SJCRH30 (cell line): ENCODE measurements around the gene FRAS1. TPM values are rescaled to one million over a fixed set of nuclear protein-coding genes. Genes with fewer than 3 reads are reported as not detected.
"Not testable (repeated sequence)": the region's sequence is repeated elsewhere in the genome, so short reads cannot be mapped to it uniquely, and the experiment has no call there.

Experiments
- DNase-seq, 2 experiments: peaks; one replicate each; pipeline ENCODE4 v3.0.0-alpha.2; 2015 to 2020
- H3K27ac ChIP-seq: fragments of 250-450 bp; sonication (Bioruptor Pico); 2 replicates; pipeline ENCODE4 v1.5.1; 2020; ENCODE audit warnings: mild to moderate bottlenecking, moderate library complexity
- H3K27me3 ChIP-seq: fragments of 250-450 bp; sonication (Bioruptor Pico); 2 replicates; pipeline ENCODE4 v1.5.1; 2020; ENCODE audit warnings: mild to moderate bottlenecking, moderate library complexity
- H3K36me3 ChIP-seq: fragments of 250-450 bp; sonication (Bioruptor Pico); 2 replicates; pipeline ENCODE4 v1.5.1; 2020; ENCODE audit warnings: mild to moderate bottlenecking, moderate library complexity
- H3K4me1 ChIP-seq: fragments of 250-450 bp; sonication (Bioruptor Pico); 2 replicates; pipeline ENCODE4 v1.5.1; 2020; ENCODE audit warnings: mild to moderate bottlenecking, moderate library complexity
- H3K4me3 ChIP-seq: fragments of 250-450 bp; sonication (Bioruptor Pico); 2 replicates; pipeline ENCODE4 v1.5.1; 2020; ENCODE audit warnings: mild to moderate bottlenecking, moderate library complexity
- H3K9me3 ChIP-seq: fragments of 250-450 bp; sonication (Bioruptor Pico); replicated peaks from 2 replicates; pipeline ENCODE4 v1.5.1; 2020; ENCODE audit warnings: mild to moderate bottlenecking, moderate library complexity
- total RNA-seq: library from RNA; depleted of rRNA; stranded (reverse); fragments of >200 nt; shearing (Covaris generic); gene quantifications from 2 replicates; pipeline ENCODE4 v1.2.3, GENCODE V29; 2014

The FRAS1 gene
- total RNA-seq, 1 experiment from 2014 or later, result 32.8 TPM

GRCh38 chr4:78432896-78433295 lies 375.8 kb downstream of the FRAS1 start:
- Histone ChIP-seq H3K27ac (no peak overlapping the region), H3K4me3 (no peak overlapping the region), H3K4me1 (no peaks in the 10 kb centered on the region), H3K9me3 (no peaks in the 10 kb centered on the region), H3K27me3 (no peaks in the 10 kb centered on the region), H3K36me3 (peaks cover 11% of the 10 kb centered on the region)
- DNase-seq, result no peak

DNA sequence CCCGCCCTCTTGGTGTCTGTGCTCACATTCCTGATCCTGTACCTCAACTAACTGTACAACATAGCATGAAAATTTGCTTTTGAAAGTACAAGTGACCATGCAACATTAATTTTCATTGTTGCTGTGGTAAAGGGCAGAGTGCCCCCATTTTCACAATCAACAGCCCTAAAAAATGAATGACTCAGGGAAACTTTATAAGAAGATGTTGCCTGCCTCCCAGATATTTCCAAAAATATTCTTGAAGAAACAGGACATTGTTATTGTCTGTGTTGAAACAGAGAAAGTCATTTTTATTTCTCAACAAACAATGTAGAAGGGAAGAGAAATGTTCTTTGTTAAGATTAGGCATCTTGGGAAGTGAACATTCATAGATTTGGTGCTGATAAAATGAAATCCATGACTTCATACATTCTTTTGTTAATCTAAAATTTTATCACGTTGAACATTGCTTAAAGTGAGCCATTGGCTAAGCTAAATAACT lies 380.5 kb downstream of the FRAS1 start:
- DNase-seq, result no peak
- no peaks in the 10 kb centered on the region for H3K4me1 ChIP-seq
- peaks cover 20% of the 10 kb centered on the region for H3K36me3 ChIP-seq

GRCh38 chr4:78439328-78439727 lies 382.2 kb downstream of the FRAS1 start:
- Histone ChIP-seq H3K9me3 (no peaks in the 10 kb centered on the region), H3K36me3 (peaks cover 22% of the 10 kb centered on the region), H3K27ac (no peak overlapping the region), H3K27me3 (no peaks in the 10 kb centered on the region), H3K4me1 (no peaks in the 10 kb centered on the region), H3K4me3 (no peak overlapping the region)
- DNase-seq, result no peak

More for the DNA sequence above, 380.5 kb downstream of the FRAS1 start:
- H3K27me3 ChIP-seq, result no peaks in the 10 kb centered on the region
- no peak overlapping the region for H3K27ac ChIP-seq
- H3K4me3 ChIP-seq, result no peak overlapping the region
- H3K9me3 ChIP-seq, result no peaks in the 10 kb centered on the region

GRCh38 chr4:78441756-78442155 lies 384.6 kb downstream of the FRAS1 start:
- no peaks in the 10 kb centered on the region for H3K9me3 ChIP-seq
- DNase-seq, result no peak
- no peak overlapping the region for H3K27ac ChIP-seq
- H3K36me3 ChIP-seq, result peaks cover 22% of the 10 kb centered on the region
- H3K4me1 ChIP-seq, result no peaks in the 10 kb centered on the region
- no peak overlapping the region for H3K4me3 ChIP-seq
- H3K27me3 ChIP-seq, result no peaks in the 10 kb centered on the region

- Histone ChIP-seq H3K9me3 (no peaks in the 10 kb centered on the region), H3K27me3 (no peaks in the 10 kb centered on the region), H3K4me1 (no peaks in the 10 kb centered on the region), H3K4me3 (no peak overlapping the region), H3K27ac (no peak overlapping the region), H3K36me3 (peaks cover 13% of the 10 kb centered on the region; the same call in 1 of the 2 replicates)
- no peak for DNase-seq
These were observed 389.5 kb downstream of the FRAS1 start for GRCh38 chr4:78446619-78447018.

- Histone ChIP-seq H3K4me1 (no peaks in the 10 kb centered on the region), H3K27ac (no peak overlapping the region), H3K36me3 (peaks cover 17% of the 10 kb centered on the region), H3K27me3 (no peaks in the 10 kb centered on the region), H3K4me3 (no peak overlapping the region), H3K9me3 (no peaks in the 10 kb centered on the region)
- DNase-seq, result no peak
These were observed 394.3 kb downstream of the FRAS1 start for GRCh38 chr4:78451407-78451806.

DNA sequence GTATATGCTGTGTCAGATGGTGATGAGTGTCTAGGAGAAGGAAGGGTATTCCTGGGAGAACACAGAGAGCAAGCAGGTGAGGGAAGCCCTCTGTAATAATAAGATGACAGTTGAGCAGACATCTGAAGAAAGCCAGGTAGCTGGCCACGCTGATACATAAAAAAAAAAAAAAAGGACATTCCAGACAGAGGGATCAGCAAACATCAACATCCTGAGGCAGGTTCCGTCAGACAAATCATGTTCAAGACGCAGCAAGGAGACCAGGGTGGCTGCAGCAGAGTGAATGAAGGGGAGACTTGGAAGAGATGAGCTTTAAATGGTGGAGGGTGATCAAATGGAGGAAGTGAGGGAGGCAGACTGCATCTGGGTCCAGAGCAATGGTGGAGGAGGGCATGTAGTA lies 396.9 kb downstream of the FRAS1 start:
- no peaks in the 10 kb centered on the region for H3K27me3 ChIP-seq
- no peaks in the 10 kb centered on the region for H3K4me1 ChIP-seq
- no peak for DNase-seq
- H3K4me3 ChIP-seq, result no peak overlapping the region
- no peaks in the 10 kb centered on the region for H3K9me3 ChIP-seq
- no peak overlapping the region for H3K27ac ChIP-seq
- peaks cover 23% of the 10 kb centered on the region for H3K36me3 ChIP-seq

- Histone ChIP-seq H3K9me3 (no peaks in the 10 kb centered on the region), H3K36me3 (peaks cover 14% of the 10 kb centered on the region), H3K4me3 (no peak overlapping the region), H3K27me3 (no peaks in the 10 kb centered on the region), H3K27ac (no peak overlapping the region), H3K4me1 (no peaks in the 10 kb centered on the region)
- no peak for DNase-seq
These were observed 400.6 kb downstream of the FRAS1 start for GRCh38 chr4:78457751-78458150.

GRCh38 chr4:78459327-78459726 lies 402.2 kb downstream of the FRAS1 start:
- no peaks in the 10 kb centered on the region for H3K27me3 ChIP-seq
- no peaks in the 10 kb centered on the region for H3K4me1 ChIP-seq
- H3K36me3 ChIP-seq, result peaks cover 16% of the 10 kb centered on the region
- H3K9me3 ChIP-seq, result no peaks in the 10 kb centered on the region
- DNase-seq, result no peak
- no peak overlapping the region for H3K27ac ChIP-seq
- no peak overlapping the region for H3K4me3 ChIP-seq

- Histone ChIP-seq H3K9me3 (no peaks in the 10 kb centered on the region), H3K27ac (no peak overlapping the region), H3K36me3 (peaks cover 19% of the 10 kb centered on the region), H3K4me1 (no peaks in the 10 kb centered on the region), H3K4me3 (no peak overlapping the region), H3K27me3 (no peaks in the 10 kb centered on the region)
- DNase-seq, result no peak
These were observed 403.2 kb downstream of the FRAS1 start for GRCh38 chr4:78460368-78460767.

DNA sequence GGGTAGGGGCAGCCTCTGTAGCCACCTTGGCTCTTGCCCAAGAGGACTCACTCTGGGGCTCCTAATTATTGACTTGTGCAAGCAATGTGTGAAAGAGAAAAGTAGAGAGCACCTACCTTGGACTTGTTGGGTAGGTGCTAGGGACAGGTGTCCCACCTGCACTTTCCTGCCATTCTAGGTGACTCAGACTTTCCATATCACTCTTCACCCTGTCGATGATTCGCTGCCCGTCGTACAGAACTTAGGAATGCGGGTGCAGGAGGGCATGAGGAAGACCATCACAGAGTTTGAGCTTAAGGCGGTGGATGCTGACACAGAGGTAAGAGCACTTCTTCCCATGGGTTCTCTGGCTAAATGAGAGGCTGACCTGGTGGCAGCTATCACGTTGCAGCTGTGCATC lies 407.1 kb downstream of the FRAS1 start:
- H3K4me1 ChIP-seq, result no peaks in the 10 kb centered on the region
- peaks cover 22% of the 10 kb centered on the region for H3K36me3 ChIP-seq
- no peak for DNase-seq
- H3K27me3 ChIP-seq, result no peaks in the 10 kb centered on the region
- H3K27ac ChIP-seq, result no peak overlapping the region
- H3K9me3 ChIP-seq, result no peaks in the 10 kb centered on the region
- H3K4me3 ChIP-seq, result no peak overlapping the region

DNA sequence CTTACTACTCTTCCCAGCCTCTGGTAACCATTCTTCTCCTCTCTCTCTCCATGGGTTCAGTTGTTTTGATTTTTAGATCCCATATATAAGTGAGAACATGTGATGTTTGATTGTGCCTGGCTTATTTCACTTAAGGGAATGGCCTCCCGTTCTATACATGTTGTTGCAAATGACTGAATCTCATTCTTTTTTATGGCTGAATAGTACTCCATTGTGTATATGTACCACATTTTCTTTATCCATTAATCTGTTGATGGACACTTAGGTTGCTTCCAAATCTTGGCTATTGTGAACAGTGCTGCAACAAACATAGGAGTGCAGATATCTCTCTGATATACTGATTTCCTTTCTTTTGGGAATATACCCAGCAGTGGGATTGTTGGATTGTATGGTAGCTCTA lies 410.1 kb downstream of the FRAS1 start:
- not testable (repeated sequence) for H3K9me3 ChIP-seq, H3K4me1 ChIP-seq, H3K4me3 ChIP-seq, H3K27ac ChIP-seq, DNase-seq, H3K27me3 ChIP-seq
- H3K36me3 ChIP-seq, result peaks cover 34% of the 10 kb centered on the region

- no peak overlapping the region for H3K27ac ChIP-seq
- H3K36me3 ChIP-seq, result peaks cover 36% of the 10 kb centered on the region
- no peaks in the 10 kb centered on the region for H3K9me3 ChIP-seq
- no peak overlapping the region for H3K4me3 ChIP-seq
- no peak for DNase-seq
- no peaks in the 10 kb centered on the region for H3K4me1 ChIP-seq
- no peaks in the 10 kb centered on the region for H3K27me3 ChIP-seq
These were observed 411.1 kb downstream of the FRAS1 start for GRCh38 chr4:78468272-78468671.

DNA sequence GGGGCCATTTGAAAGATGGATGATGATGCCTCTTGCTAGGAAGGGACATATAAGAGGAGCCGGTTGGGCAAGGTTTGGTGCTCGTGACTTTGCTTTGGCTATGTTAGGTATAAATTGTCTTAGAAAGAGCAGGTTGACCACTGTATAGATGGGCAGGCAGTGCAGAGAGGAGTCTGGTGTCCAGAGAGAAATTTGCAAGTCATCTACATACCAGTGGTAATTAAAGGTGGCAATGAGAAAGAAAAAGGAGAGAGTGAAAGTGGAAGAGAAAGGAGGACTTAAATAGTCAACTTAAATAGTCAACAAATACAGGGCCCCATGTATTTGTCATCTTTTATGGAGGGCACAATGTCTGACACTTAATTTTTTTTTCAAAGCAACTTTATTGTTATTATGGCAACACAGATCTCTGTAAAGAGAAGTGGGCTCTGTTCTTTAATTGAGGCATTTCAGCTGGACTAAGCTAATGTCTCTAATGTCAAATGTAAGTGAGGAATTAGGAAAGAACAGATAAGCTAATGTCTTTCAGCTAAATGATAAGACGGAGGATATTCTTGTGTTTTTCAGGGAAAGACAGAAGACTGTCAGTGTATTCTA lies 419.1 kb downstream of the FRAS1 start:
- Histone ChIP-seq H3K4me1 (no peaks in the 10 kb centered on the region), H3K27me3 (no peaks in the 10 kb centered on the region), H3K27ac (no peak overlapping the region), H3K4me3 (no peak overlapping the region), H3K36me3 (peaks cover 33% of the 10 kb centered on the region), H3K9me3 (no peaks in the 10 kb centered on the region)
- DNase-seq, result no peak

DNA sequence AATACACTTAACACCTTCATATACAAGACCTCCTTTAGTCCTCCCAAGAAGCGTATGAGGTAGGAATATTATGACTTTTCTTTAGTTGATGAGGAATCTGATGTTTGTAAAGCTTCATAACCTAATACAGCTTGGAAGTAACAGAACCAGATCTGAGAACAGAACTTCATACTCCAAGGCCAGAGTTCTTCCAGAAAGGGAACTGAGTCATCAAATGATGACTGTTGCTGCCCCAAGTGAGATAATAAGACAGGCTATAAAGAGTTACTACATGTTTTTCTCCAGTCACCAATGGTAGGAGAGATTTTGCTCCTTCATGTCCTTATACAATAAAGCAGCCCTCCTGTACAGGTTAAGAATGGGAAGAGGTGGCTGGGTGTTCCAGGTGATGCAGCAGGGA lies 420.2 kb downstream of the FRAS1 start:
- DNase-seq, result no peak
- Histone ChIP-seq H3K27me3 (no peaks in the 10 kb centered on the region), H3K27ac (no peak overlapping the region), H3K4me3 (no peak overlapping the region), H3K36me3 (peaks cover 32% of the 10 kb centered on the region), H3K9me3 (no peaks in the 10 kb centered on the region), H3K4me1 (no peaks in the 10 kb centered on the region)

- no peaks in the 10 kb centered on the region for H3K4me1 ChIP-seq
- no peak for DNase-seq
- H3K36me3 ChIP-seq, result peaks cover 36% of the 10 kb centered on the region
These were observed 421.4 kb downstream of the FRAS1 start for GRCh38 chr4:78478523-78478922.

More at GRCh38 chr4:78478523-78478922, 421.4 kb downstream of the FRAS1 start:
- Histone ChIP-seq H3K4me3 (no peak overlapping the region), H3K9me3 (no peaks in the 10 kb centered on the region), H3K27me3 (no peaks in the 10 kb centered on the region), H3K27ac (no peak overlapping the region)
